Measurements from ENCODE around the gene RAVER2.

DNA sequence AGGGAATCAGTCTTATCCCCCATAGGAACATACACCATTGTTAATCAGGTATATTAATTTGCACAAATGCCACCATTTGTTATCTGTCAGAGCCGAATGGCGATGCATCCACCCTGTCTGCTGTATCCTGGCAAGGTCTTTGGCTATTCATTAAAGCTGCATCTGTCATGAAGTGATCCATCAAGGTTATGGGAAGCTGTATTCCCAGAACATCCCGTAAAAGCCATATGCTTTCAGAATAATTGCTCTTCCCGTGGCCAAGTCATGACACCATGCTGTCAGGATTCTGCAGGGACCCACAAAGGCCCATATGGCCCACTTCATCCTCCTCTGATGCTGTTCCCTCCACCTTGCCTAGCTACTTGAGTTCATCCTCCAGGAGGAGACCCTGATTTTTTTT is 103.9 kb downstream of the RAVER2 start:
- TF ChIP-seq, protein P1, sequence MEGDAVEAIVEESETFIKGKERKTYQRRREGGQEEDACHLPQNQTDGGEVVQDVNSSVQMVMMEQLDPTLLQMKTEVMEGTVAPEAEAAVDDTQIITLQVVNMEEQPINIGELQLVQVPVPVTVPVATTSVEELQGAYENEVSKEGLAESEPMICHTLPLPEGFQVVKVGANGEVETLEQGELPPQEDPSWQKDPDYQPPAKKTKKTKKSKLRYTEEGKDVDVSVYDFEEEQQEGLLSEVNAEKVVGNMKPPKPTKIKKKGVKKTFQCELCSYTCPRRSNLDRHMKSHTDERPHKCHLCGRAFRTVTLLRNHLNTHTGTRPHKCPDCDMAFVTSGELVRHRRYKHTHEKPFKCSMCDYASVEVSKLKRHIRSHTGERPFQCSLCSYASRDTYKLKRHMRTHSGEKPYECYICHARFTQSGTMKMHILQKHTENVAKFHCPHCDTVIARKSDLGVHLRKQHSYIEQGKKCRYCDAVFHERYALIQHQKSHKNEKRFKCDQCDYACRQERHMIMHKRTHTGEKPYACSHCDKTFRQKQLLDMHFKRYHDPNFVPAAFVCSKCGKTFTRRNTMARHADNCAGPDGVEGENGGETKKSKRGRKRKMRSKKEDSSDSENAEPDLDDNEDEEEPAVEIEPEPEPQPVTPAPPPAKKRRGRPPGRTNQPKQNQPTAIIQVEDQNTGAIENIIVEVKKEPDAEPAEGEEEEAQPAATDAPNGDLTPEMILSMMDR (IDR thresholded peaks at IDR 0.05): no peak
- TF ChIP-seq, protein P2, sequence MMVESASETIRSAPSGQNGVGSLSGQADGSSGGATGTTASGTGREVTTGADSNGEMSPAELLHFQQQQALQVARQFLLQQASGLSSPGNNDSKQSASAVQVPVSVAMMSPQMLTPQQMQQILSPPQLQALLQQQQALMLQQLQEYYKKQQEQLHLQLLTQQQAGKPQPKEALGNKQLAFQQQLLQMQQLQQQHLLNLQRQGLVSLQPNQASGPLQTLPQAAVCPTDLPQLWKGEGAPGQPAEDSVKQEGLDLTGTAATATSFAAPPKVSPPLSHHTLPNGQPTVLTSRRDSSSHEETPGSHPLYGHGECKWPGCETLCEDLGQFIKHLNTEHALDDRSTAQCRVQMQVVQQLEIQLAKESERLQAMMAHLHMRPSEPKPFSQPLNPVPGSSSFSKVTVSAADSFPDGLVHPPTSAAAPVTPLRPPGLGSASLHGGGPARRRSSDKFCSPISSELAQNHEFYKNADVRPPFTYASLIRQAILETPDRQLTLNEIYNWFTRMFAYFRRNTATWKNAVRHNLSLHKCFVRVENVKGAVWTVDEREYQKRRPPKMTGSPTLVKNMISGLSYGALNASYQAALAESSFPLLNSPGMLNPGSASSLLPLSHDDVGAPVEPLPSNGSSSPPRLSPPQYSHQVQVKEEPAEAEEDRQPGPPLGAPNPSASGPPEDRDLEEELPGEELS (CRISPR knock-in tag; IDR thresholded peaks at IDR 0.05): no peak
